ENCODE data around the gene PNKD.

Gene PNKD

DNA sequence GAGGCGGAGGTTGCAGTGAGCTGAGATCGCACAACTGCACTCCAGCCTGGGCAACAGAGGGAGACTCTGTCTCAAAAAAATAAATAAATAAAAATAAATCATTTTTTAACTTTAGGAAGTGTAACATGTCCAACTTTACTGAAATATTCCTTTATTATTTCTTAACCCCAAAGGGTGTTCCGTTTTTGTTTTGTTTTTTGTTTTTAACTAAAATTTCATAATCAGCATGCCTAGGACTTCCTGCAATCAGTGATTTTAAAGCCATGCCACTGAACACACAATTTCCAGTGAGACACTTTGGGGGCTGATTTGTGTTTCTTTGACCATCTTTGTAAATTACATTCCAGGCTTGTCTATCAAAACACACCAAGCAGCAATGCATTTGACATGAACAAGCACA is 93.4 kb downstream of the PNKD start:
- TF ChIP-seq, protein P1, sequence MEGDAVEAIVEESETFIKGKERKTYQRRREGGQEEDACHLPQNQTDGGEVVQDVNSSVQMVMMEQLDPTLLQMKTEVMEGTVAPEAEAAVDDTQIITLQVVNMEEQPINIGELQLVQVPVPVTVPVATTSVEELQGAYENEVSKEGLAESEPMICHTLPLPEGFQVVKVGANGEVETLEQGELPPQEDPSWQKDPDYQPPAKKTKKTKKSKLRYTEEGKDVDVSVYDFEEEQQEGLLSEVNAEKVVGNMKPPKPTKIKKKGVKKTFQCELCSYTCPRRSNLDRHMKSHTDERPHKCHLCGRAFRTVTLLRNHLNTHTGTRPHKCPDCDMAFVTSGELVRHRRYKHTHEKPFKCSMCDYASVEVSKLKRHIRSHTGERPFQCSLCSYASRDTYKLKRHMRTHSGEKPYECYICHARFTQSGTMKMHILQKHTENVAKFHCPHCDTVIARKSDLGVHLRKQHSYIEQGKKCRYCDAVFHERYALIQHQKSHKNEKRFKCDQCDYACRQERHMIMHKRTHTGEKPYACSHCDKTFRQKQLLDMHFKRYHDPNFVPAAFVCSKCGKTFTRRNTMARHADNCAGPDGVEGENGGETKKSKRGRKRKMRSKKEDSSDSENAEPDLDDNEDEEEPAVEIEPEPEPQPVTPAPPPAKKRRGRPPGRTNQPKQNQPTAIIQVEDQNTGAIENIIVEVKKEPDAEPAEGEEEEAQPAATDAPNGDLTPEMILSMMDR (conservative IDR thresholded peaks at IDR 0.05; ENCODE audit: control insufficient read depth, insufficient read depth, low read depth, low read length): no peak
- H3K4me3 ChIP-seq (ENCODE audit: control insufficient read depth, low read depth, low read length): no peak overlapping the region
- no peak for DNase-seq (ENCODE audit: low read depth)

DNA sequence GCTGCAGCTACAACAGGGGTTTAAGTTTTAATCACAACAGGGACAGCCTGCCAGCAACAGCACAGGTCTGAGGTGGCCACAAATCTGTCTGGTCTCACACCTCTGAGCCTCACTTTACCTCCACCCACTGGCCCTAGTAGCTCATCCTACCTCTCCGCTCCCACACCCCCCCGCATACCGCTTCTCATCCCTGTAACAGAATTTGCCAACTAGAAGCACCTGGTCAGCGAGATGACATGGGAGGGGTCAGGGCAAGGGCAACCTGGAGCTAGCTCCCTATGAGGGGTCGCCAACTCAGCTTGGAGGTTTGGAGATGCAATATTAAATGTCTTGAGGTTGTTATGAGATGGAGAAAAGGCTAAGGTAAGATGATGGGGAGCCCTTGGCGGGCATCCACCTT is 93.9 kb downstream of the PNKD start:
- TF ChIP-seq, protein P1 (conservative IDR thresholded peaks at IDR 0.05; ENCODE audit: control insufficient read depth, insufficient read depth, low read depth, low read length): no peak
- no peak overlapping the region for H3K4me3 ChIP-seq (ENCODE audit: control insufficient read depth, low read depth, low read length)
- DNase-seq (ENCODE audit: low read depth): no peak

DNA sequence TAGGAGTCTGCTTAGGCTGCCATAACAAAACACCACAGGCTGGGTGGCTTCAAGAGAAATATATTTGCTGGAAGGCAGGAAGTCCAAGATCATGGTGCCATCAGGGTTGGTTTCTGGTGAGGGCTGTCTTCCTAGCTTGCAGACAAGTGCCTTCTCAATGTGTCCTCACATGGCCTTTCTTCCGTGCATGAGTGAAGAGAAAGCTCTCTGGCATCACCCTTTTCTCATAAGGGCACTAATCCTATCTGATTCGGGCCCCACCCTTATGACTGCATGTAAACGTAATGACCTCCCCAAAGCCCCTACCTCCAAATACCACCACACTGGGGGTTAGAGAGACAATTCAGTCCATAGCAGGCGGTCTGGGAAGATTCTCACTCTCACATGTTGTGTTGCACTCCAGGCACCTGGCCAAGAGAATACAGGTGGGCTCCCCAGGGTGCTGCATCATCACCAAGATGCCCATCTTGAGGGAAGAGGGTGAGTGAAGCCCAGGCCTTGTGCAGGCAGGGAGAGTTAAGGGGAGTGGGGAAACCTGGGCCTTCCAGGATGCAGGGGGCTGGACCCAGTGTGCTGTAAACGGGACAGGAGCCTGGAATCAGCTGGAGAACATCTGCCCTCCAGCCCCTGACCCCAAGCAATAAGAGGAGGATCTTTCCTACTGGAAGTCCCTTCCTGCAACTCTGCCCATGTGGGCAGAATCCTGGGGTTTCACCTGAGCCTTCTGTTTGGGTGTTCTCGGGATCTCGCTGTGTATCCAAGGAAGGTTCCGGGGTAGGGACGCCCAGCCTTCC is 96.5 kb downstream of the PNKD start:
- H3K4me3 ChIP-seq (ENCODE audit: control insufficient read depth, low read depth, low read length): peak overlapping the region; percentile 48
- TF ChIP-seq, protein P1 (conservative IDR thresholded peaks at IDR 0.05; ENCODE audit: control insufficient read depth, insufficient read depth, low read depth, low read length): no peak
- DNase-seq (ENCODE audit: low read depth): no peak

DNA sequence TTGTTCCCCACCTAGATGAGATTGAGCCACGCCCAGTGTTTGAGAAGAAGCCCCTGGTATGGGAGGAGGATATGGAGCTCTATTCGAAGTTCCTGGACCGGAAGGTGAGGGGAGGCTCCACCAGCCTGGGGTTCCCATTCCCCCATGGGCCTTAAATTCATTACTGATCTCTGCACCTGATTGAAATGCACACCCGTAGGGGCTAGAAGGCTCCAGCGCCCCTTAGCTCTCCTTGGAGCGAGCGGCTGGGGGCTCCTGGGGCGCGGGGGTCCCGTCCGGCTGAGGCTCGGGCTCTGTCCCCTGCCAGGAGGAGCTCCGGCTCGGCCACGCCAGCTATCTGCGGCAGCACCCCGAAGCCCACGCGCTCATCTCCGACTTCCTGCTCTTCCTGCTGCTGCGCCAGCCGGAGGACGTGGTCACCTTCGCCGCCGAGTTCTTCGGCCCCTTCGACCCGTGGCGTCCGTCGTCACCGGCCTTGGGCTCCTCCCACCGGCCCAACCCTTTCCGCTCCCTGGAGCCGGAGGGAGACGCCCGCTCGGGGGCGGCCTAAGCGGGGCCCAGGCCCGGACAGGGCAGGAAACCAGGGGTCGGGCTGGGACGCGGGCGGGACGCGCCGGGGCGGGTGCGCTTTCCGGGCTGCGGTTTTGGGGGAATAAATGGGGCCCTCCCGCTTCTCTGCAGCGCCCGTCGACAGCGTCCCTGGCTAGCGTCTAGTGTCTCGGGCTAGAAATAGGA is 97.3 kb downstream of the PNKD start:
- peak overlapping the region; percentile 48 for H3K4me3 ChIP-seq (ENCODE audit: control insufficient read depth, low read depth, low read length)
- TF ChIP-seq, protein P1 (conservative IDR thresholded peaks at IDR 0.05; ENCODE audit: control insufficient read depth, insufficient read depth, low read depth, low read length): no peak
- peak; percentile 64 for DNase-seq (ENCODE audit: low read depth)

DNA sequence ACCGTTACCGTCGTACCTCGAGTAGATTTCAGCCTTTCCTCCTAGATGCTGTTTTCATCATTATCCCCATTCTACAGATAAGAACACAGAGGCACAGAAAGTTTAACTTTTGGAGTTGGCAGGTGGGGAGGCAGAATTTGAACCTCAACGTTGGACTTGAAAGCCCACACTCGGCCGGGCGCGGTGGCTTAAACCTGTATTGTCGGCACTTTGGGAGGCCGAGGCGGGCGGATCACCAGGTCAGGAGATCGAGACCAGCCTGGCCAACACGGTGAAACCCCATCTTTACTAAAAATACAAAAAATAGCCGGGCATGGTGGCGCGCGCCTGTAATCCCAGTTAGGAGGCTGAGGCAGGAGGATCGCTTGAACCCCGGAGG is 97.8 kb downstream of the PNKD start:
- no peak for DNase-seq (ENCODE audit: low read depth)
- peak overlapping the region; percentile 48 for H3K4me3 ChIP-seq (ENCODE audit: control insufficient read depth, low read depth, low read length)
- TF ChIP-seq, protein P1 (conservative IDR thresholded peaks at IDR 0.05; ENCODE audit: control insufficient read depth, insufficient read depth, low read depth, low read length): no peak

DNA sequence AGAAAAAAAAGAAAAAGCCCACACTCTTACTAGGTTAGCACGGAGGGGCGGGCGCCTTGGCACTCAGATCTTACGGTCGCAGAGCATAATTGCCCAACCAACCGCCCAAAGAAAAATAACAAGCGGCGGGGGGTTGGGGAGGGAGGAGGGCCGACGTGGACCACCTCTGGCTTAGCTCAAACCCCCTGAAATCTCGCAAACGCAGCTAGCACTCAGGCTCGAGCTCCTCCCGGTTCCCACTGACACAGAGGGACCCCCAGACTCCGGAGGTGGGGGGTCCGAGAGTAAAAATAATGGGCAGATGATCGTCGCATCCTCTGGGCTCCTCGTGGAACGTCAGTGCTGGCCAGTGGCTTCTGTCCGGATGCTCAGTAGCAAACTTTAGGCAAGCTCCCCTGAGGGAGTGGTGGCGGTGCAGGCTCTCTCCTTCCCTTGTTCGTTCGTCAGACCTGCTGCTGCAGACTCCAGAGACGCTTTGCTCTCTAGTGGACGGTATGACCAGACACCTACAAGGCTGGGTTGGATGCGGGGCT is 98.4 kb downstream of the PNKD start:
- no peak overlapping the region for H3K4me3 ChIP-seq (ENCODE audit: control insufficient read depth, low read depth, low read length)
- TF ChIP-seq, protein P1 (conservative IDR thresholded peaks at IDR 0.05; ENCODE audit: control insufficient read depth, insufficient read depth, low read depth, low read length): no peak
- peak; percentile 14 for DNase-seq (ENCODE audit: low read depth)
